ENCODE results near the gene C16orf96.

DNA sequence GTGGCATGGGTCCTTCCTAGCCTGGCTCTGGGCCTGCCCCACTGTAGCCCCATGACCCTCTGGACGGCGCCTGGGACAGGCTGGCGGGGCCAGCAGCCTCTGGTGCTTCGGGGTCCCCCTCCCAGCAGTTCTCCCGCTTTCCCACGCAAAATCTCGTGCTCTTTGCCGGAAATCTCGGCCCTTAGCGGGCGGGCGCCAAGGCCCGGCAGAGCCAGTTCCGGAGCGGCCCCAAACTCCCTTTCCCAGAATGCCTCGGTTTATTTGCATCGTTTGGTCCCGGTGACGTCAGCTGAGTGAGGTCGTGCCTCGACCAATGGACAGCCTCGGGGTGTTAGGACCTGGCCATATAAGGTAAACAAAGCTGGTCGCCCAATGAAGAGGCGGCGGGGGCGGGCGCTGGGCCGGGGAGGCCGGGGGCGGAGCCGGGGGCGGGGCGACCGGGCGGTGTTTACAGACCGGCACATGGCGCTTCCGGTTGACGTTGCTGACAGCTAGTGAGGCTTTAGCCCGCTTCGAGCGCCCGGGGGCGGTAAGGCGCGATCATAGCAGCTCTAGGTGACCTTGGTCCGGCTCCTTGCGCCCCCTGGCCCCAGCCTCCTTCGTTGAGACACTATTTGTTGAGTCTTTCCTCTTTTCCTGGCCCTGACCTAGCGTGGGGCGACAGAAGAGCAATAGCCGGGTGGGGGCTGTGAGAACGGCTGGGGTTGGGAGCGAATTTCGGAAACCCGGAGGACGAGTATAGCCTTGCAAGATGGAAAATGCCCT is 60.1 kb downstream of the C16orf96 start:
- TF ChIP-seq, protein P1, sequence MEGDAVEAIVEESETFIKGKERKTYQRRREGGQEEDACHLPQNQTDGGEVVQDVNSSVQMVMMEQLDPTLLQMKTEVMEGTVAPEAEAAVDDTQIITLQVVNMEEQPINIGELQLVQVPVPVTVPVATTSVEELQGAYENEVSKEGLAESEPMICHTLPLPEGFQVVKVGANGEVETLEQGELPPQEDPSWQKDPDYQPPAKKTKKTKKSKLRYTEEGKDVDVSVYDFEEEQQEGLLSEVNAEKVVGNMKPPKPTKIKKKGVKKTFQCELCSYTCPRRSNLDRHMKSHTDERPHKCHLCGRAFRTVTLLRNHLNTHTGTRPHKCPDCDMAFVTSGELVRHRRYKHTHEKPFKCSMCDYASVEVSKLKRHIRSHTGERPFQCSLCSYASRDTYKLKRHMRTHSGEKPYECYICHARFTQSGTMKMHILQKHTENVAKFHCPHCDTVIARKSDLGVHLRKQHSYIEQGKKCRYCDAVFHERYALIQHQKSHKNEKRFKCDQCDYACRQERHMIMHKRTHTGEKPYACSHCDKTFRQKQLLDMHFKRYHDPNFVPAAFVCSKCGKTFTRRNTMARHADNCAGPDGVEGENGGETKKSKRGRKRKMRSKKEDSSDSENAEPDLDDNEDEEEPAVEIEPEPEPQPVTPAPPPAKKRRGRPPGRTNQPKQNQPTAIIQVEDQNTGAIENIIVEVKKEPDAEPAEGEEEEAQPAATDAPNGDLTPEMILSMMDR (IDR thresholded peaks at IDR 0.05) = peak in 3 of 4 donors; percentile 40 to 47 (median 41)
- TF ChIP-seq POLR2A (IDR thresholded peaks at IDR 0.05) = peak; percentile 92
